ENCODE measurements around the gene KCNMA1. TPM values are rescaled to one million over a fixed set of nuclear protein-coding genes. Genes with fewer than 3 reads are reported as not detected.

KCNMA1 gene
- total and polyA plus RNA-seq, 10 of the 15 experiments (the other 5 are each of a cell fraction or from before 2014, with no cell fraction given), result 8.5 to 77.0 (median 21.3) TPM

- no peak for TF ChIP-seq NR2C2 (IDR thresholded peaks at IDR 0.05; ENCODE audit: borderline replicate concordance, control insufficient read depth, insufficient read length, low read depth)
- peak; percentile 80 for TF ChIP-seq ZNF217 (IDR thresholded peaks at IDR 0.05)
- TF ChIP-seq MYB (IDR thresholded peaks at IDR 0.05; ENCODE audit: borderline replicate concordance, low read depth, low read length), result no peak
- no peak for TF ChIP-seq CHD2 (IDR thresholded peaks at IDR 0.05; ENCODE audit: borderline replicate concordance, low read depth, low read length)
- no peak for TF ChIP-seq NKRF (conservative IDR thresholded peaks at IDR 0.05)
- TF ChIP-seq GATAD2B (conservative IDR thresholded peaks at IDR 0.05; ENCODE audit: low read depth), result no peak
- TF ChIP-seq FOS (IDR thresholded peaks at IDR 0.05; ENCODE audit: borderline replicate concordance, extremely low read depth, insufficient read length), result no peak
- TF ChIP-seq SREBF1 (IDR thresholded peaks at IDR 0.05; ENCODE audit: low read length), result no peak
- TF ChIP-seq JUND (IDR thresholded peaks at IDR 0.05; ENCODE audit: low read depth, low read length), result no peak
- no peak for TF ChIP-seq PKNOX1 (IDR thresholded peaks at IDR 0.05)
- no peak for TF ChIP-seq HDAC6 (IDR thresholded peaks at IDR 0.05; ENCODE audit: unreplicated experiment)
- no peak for TF ChIP-seq PML (IDR thresholded peaks at IDR 0.05; ENCODE audit: low read length)
- TF ChIP-seq SMARCA5 (IDR thresholded peaks at IDR 0.05), result 0 out of 2 replicates have a peak, but pooled peaks have one; percentile 60
- no peak for TF ChIP-seq HCFC1 (IDR thresholded peaks at IDR 0.05; ENCODE audit: low read length)
- no peak for TF ChIP-seq CBX3 (IDR thresholded peaks at IDR 0.05; ENCODE audit: borderline replicate concordance, low read depth)
- TF ChIP-seq RCOR1 (conservative IDR thresholded peaks at IDR 0.05; ENCODE audit: low read depth, low read length), result no peak
- no peak for TF ChIP-seq BCL11A (IDR thresholded peaks at IDR 0.05; ENCODE audit: low read depth, low read length)
- TF ChIP-seq, protein P1, sequence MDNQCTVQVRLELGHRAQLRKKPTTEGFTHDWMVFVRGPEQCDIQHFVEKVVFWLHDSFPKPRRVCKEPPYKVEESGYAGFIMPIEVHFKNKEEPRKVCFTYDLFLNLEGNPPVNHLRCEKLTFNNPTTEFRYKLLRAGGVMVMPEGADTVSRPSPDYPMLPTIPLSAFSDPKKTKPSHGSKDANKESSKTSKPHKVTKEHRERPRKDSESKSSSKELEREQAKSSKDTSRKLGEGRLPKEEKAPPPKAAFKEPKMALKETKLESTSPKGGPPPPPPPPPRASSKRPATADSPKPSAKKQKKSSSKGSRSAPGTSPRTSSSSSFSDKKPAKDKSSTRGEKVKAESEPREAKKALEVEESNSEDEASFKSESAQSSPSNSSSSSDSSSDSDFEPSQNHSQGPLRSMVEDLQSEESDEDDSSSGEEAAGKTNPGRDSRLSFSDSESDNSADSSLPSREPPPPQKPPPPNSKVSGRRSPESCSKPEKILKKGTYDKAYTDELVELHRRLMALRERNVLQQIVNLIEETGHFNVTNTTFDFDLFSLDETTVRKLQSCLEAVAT (IDR thresholded peaks at IDR 0.05), result no peak
- TF ChIP-seq ZNF207 (IDR thresholded peaks at IDR 0.05; ENCODE audit: borderline replicate concordance), result no peak
- no peak for TF ChIP-seq SREBF2 (IDR thresholded peaks at IDR 0.05; ENCODE audit: low read length)
- TF ChIP-seq, protein P2, sequence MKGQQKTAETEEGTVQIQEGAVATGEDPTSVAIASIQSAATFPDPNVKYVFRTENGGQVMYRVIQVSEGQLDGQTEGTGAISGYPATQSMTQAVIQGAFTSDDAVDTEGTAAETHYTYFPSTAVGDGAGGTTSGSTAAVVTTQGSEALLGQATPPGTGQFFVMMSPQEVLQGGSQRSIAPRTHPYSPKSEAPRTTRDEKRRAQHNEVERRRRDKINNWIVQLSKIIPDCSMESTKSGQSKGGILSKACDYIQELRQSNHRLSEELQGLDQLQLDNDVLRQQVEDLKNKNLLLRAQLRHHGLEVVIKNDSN (IDR thresholded peaks at IDR 0.05; ENCODE audit: borderline replicate concordance, extremely low read length, insufficient read depth, low read depth, low read length), result no peak
- TF ChIP-seq, protein P3, sequence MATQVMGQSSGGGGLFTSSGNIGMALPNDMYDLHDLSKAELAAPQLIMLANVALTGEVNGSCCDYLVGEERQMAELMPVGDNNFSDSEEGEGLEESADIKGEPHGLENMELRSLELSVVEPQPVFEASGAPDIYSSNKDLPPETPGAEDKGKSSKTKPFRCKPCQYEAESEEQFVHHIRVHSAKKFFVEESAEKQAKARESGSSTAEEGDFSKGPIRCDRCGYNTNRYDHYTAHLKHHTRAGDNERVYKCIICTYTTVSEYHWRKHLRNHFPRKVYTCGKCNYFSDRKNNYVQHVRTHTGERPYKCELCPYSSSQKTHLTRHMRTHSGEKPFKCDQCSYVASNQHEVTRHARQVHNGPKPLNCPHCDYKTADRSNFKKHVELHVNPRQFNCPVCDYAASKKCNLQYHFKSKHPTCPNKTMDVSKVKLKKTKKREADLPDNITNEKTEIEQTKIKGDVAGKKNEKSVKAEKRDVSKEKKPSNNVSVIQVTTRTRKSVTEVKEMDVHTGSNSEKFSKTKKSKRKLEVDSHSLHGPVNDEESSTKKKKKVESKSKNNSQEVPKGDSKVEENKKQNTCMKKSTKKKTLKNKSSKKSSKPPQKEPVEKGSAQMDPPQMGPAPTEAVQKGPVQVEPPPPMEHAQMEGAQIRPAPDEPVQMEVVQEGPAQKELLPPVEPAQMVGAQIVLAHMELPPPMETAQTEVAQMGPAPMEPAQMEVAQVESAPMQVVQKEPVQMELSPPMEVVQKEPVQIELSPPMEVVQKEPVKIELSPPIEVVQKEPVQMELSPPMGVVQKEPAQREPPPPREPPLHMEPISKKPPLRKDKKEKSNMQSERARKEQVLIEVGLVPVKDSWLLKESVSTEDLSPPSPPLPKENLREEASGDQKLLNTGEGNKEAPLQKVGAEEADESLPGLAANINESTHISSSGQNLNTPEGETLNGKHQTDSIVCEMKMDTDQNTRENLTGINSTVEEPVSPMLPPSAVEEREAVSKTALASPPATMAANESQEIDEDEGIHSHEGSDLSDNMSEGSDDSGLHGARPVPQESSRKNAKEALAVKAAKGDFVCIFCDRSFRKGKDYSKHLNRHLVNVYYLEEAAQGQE (IDR thresholded peaks at IDR 0.05; ENCODE audit: low read depth, low read length), result no peak
These were observed 30.1 kb upstream of the KCNMA1 start (continued) for GRCh38 chr10:77667426-77668324.
